ENCODE data around the gene THEMIS.
"Not testable (repeated sequence)": the region's sequence is repeated elsewhere in the genome, so short reads cannot be mapped to it uniquely, and the experiment has no call there.

Gene THEMIS

DNA sequence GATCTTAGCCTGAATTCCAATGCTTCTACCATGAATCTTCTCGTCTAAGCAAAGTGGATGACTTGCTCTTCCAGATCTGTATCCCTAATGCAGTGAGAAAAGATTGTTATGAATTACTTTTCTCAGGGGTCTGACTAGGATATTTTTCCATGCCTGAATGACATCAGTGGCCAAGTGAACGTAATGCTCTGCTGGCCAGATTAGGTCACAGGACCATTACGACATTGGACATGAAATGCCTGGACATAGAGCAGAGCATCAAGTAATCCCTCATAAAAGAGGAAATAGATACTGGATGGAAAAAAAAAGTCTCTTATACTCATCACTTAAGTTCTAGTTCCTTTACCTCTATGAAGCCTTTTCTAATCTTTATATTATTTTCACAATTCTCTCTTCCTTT is 12.1 kb upstream of the THEMIS start:
- DNase-seq: no peak

DNA sequence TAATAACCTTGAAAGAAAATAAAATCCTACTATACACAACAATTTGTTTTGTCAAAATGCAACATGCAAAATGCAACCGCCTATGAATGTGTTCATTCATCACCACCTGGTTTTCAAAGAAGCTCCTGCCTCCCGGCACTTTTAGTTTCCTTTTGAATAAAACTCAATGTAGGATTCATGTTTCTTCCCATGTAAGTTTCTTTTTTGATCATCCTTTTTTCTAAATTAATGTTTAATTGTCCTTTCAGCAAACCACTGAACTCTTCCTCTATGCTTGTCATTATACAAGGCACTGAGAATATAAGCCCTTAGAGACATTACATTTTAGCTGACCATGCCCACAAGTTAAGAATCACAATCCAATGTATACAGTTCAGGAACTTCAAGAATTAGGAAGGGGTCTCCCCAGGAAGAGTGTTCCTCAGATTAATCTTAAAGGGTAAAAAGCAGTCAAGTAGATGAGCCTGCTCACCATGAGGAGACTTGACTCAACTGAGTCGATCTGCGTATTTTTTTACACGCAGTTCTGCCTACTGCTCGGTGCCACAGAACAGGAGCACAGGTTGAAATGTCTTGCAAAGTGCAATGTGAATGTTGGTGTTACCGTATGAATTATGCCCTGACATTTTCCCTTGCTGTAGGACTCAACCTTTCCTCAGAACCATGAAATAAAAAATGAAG is 7.2 kb upstream of the THEMIS start:
- no peak for DNase-seq

DNA sequence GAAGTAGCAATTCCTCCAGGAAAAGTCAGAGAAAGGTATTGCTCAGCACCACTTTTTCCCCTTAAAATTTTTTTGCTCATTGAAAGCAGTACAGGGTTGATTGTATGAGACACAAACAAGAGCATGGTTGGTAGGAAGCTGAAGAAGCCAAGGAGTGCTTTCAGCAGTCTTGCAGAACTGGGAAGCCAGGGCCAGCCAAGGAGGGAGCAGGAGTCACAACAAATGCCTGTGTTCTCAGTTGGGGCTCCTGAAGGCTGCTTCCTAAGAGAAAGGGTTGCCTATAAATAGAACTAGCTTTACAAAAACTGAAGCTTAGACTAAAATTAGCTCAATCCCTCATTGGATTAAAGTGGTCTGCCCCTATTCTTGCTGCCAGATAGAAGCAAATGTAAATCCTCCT is 3.3 kb upstream of the THEMIS start:
- DNase-seq: no peak

DNA sequence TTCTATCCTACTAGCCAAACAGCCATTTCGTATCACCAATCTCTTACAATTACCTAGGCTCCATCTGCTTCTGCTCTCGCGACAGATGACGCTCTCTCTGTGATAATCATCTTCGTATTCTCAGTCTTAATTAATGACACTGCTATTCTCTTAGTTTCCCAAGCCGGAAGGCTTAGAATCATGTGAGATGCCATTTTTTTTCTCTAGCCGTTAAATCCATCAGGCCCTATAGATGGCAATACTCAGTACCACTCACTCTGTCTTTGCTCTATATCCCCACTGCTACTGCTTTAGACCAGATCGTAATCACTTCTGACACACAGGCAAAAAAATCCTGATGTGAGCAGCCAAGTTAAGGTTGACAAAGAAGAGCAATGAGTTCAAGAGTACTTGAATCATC is 2.1 kb upstream of the THEMIS start:
- peak; percentile 72 for DNase-seq

DNA sequence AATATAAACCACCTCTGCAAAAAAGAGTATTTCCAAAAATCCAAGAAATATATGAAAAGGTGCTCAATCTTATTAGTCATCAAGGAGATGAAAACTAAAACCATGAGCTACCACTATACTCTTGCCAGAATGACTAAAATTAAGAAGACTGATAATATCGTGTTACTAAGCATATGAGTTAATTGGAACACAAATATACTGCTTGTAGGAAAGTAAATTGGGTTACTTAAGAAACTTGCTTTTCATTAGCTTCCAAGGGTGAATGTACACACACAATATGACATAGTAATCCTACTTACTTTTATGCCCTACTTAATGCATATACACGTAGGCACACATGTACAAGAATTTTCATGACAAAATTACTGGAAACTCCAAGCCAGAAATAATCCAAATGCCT is 3.4 kb downstream of the THEMIS start:
- DNase-seq: no peak

DNA sequence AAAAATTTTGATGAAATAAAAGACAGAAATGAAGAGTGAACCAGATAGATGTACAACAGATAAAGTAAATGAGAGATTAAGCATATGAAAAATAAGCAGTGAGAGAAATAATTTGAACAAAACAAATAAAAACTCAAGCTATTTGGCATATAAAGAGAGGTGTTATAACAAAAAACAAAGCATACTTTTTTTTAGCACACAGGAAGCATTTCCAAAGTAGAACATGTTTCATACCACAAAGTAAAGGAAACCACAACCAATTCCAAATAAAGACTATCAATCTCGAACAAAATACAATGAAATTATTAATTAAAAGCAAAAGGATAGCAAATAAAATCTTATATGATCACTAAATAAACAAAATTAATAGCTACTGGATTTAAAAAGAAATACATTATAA is 6.8 kb downstream of the THEMIS start:
- no peak for DNase-seq

DNA sequence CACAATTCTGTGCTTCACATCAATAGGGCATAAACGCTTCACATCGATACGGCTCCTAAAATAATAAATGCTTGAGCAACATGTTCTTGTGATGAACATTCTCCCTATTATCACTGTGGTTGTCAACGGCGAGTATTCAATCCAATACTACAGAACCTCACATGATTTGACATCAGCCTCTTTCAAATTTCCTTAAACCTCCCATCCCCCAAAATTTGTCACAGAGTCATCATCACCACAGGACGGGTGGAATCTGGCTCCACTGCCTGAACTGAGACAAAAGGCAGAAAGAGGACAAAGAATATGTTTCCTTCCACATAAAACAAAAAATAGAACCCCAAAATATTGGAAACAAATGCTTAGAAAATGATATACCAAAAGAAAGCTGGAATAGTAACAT is 7.3 kb downstream of the THEMIS start:
- DNase-seq: no peak

DNA sequence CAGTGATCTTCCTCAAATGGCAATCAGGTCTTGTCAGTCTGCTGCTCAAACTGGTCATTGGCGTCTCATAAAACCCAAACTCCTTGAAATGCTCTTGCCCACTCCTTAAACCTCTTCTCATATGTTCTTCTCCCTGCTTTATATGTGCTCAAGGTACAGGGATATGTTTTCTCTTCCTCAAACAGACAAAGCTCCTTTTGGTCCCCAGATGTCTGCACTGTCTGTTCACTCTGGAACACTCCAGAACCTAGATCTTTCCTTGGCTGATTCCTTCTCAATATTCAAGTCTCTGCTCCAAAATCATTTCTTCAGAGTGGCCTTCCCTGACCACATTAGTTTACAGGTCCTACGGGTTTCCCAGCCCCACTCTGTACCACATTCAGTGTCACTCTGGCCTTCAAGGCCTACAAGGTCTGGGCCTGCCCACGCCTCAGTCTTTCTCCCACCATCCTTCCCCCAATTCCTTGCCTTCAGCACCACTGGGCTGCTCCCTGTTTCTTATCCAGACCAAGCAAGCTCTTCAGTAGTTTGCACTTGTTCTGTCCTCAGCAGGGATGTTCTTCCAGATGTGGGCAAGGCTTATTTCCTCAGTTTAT is 9.0 kb downstream of the THEMIS start:
- DNase-seq: no peak

DNA sequence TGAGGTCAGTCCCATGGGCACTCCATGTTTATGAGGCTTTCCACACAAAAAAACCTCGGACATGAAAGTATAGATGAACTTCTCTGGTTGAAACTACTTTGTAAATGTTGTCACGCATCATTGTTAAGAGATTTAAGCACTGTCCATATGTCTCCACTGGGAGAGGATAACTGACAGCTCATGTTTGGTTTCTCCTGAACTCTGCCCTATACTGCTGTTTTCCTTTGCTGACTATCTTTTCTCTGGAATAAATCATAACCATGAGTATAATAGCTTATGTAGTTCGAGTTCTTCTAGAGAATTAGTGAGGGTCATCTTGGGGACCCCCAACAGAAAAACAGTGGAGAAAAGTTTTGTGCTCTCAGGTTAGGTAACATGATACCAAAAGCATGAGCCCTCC is 14.3 kb downstream of the THEMIS start:
- DNase-seq: no peak

DNA sequence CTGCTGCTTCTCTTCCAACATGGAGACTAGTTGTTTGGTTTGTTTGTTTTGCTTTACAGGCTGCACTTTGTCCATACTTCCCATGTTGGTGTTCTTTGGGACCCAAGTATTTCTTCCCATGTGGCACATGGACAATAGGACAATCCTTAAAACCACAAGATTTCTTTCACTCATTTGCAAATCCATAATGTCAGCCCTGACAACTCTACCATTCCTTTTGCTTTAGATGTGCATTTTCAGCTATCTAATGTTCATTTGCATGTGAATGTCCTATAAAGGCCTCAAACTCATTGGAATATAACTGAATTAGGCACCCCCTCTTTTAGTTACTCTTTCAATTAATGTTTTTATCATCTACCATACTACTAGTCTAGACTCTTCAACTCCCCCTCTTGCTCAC is 16.7 kb downstream of the THEMIS start:
- no peak for DNase-seq

DNA sequence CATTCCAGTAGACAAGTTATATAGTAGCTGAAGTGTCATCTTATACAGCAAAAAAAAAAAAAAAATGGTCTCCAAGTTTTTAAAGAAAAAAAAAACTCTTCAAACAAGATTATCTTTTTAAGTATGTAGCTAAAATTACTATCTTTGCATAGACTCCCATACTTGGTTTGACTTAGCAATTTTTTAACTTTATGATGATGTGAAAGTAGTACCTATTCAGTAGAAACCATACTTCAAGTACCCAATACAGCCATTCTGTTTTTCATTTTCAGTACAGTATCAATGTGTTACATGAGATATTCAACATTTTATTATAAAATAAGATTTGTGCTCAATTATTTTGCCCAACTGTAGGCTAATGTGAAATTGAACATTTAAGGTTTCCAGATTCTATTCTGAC is 18.9 kb downstream of the THEMIS start:
- DNase-seq: not testable (repeated sequence)

DNA sequence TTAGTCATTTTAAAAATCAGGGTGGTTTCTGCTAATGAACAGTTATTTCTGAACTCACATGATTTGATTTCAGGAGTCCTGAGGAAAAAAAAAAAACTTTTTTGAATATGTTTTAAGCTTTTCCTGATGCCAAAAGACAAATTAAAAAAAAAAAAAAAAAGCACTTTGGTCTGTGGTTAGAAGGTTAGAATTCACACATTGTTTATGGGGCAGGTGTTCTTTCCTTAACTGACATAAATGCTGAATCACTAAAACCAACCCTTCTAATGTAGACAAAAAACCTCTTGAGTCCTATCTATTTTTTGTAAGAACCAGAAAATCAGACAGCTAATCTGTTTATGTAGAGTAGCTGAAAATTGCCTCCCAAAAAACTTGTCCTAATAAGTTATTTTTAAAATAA is 20.4 kb downstream of the THEMIS start:
- DNase-seq: no peak

DNA sequence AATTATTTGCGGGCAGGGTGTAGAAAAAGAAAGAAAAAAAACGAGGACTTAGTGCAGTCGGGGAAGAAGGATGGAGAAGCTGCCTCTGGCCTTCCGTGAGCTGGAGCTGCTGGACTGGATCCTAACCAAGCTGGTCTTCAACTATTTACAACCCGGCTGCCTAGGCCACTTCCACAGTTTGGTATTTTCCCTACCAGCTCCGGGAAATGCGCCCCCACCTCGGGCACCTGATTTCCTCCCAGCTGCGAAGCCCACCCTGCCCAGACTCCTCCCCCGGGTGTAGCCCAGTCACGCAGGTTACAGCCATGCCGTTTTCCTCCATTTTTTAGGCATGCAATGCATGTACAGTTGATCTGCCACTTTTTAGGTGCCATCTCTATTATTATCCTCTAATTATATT is 21.2 kb downstream of the THEMIS start:
- no peak for DNase-seq

DNA sequence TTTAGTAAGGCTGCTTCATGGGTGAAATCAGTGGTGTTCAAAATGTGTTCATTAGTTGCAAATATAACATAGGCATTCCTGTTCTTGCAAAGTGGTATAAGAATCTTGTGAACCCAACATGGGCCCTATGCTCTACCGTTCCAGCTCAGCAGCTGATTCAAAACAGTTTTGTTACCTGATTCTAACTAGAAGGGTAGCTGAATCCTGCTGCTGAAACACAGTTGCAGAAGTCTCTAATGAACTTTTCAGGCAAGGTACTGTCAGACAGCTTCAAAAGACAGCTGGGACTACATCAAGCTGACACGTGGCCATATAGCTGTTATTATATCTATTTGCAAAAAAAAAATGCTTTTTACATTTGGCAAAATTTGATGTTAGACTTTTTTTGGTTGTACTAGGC is 22.7 kb downstream of the THEMIS start:
- DNase-seq: no peak

DNA sequence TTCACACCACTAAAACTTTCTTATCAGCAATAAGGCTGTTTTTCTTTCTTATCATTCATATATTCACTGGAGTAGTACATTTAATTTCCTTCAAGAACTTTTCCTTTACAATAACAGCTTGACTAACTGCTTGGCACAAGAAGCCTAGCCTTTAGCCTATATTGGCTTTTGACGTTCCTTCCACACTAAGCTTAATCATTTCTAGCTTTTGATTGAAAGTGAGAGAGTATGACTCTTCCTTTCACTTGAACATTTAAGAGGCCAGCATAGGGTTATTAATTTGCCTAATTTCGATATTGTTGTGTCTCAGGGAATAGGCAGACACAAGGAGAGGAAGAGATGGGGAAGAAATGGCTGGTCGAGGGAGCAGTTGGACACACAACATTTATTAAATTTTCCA is 23.6 kb downstream of the THEMIS start:
- DNase-seq: no peak

DNA sequence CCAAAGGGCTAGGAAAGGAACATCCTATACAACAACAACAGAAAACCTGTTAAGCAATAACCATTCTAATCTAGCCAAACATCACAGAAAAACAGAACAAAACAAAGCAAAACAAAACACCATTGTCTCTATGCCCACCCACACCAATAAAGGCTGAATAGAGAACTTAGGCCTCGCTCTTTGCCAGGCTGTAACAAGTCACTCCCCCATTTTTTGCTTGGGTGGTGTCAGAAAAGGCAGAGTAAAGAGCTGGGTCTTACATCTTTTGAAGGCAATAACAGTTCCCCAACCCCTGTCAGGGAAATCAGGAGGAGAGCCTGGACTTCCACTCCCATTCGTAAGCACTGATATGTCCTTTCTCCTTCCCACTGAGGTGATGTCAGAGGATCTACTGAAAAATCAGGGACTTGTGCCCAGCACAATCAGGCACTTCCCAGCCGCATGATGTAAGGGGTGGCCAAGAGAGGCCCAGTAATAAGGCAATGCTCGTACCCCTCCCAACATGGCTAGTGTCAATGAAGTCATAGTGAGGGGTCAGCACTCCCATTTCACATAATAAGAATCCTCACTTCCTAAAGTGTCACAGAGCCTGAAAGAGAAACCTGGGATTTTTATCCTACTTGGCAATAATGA is 31.0 kb downstream of the THEMIS start:
- DNase-seq: no peak

DNA sequence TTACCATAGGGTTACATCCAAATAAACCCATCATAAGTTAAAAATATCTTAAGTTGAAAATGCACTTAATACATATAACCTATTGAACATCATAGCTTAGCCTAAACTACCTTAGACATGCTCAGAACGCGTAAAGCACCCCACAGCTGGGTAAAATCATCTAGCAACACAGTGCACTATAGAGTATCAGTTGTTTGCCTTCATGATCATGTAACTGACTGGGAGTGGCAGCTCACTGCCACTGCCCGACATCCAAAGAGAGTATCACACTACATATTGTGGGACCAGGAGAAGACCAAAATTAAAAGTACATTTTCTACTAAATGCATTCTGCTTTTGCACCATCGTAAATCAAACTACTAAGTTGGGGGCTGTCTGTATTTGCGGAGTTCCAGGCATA is 31.7 kb downstream of the THEMIS start:
- no peak for DNase-seq

DNA sequence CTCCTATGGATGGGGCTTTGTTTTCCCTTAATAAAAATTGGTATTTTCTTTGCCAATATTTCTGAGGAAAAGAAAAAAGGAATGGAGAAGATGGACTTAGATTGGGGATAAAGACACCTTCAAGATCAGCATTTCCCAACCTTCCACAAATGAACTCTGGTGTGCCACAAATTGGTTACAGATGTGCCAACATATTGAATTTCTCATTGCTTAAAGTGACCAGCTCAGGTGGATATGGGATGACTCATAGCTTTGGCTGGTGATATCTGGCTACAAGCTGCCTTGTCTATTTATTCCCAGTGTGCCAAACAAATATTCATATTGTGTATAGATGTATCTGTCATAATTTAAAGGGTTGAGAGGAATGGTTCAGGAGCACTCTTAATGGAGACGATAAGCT is 32.5 kb downstream of the THEMIS start:
- no peak for DNase-seq

DNA sequence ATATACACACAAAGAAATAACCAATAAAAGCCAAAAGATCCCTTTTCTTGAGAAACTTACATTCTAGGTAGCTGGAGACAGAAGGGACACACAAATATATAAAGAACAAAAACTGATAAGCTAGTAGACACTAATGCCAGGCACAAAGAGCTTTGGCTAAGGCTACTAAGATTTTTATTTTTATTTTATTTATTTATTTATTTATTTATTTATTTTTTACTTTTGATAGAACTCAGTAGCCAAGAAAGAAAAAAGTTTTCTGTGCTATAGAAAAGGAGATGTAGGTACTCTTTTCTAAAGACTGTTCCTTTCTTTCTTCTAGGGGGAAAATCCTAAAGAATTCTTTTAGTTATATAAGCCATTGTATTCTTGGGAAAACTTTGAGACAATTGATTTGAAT is 34.1 kb downstream of the THEMIS start:
- no peak for DNase-seq

DNA sequence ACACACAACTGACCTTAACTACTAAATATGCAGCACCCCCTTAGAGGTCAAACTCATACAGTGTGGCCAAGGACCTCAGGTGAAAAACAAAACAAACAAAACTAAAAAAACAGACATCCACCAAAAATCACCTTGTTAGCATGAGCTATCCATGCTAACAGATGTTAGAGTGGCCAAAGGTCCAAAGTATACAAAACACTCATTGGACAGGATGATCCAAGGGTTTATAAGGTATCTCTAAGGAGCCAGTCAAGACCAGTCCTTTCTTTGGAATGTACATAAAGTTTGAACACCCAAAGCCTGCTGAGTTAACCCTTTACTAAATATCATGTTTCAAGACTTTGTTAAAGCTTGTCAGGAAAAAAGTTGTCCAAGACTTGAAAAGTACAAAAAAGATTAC is 35.8 kb downstream of the THEMIS start:
- no peak for DNase-seq

DNA sequence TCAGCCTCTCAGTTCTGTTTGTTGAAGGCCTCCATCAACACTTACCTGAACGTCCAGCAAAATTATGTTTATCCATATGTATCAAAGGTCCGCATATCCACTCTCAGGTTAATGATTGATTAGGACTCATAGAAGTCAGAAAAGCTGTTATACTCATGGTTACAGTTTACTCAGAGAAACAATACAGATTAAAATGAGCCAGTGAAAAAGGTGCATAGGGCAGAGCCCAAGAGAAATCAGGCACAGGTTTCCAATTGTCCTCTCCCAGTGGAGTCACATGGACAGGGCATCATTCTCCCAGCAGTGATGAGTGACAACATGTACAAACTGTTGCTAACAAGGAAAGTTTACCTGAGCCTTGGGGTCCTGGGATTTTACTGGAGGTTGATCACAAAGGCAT is 36.2 kb downstream of the THEMIS start:
- DNase-seq: no peak

DNA sequence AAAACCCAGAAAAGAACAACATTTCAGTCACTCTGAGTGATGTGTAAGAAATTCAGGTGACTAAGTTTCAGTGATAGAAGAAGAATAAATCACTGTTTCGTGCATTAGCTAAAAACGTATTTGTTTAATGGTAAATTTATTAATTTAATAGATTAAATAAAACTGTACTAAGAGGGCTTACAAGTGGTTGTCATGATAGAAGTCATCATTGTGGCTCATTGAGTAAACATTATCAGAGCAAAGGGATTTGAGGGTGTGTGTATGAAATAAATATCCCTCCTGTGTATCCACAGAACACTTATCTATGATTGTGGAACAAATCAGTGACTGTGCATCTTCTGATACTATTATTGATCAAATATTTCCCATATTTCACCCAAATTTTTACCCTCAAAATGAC is 40.1 kb downstream of the THEMIS start:
- DNase-seq: no peak

DNA sequence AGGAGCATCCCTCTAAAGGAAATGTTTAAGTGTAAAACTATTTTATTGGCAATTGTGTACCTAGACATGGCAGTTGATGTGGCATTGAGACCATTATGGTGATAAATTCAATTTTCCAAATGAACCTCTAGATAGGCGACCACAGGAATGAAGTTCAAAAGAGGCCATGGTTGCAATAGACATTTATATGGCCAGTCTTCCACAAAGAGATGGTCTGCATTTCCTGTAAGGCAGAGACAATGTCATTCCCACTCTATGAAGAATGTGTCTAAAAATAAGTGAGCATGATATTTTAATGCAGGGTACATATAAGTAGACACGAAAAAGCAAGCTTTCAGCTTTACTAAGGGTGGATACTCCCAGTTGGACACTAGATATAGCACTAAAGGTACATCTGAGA is 40.9 kb downstream of the THEMIS start:
- DNase-seq: no peak

DNA sequence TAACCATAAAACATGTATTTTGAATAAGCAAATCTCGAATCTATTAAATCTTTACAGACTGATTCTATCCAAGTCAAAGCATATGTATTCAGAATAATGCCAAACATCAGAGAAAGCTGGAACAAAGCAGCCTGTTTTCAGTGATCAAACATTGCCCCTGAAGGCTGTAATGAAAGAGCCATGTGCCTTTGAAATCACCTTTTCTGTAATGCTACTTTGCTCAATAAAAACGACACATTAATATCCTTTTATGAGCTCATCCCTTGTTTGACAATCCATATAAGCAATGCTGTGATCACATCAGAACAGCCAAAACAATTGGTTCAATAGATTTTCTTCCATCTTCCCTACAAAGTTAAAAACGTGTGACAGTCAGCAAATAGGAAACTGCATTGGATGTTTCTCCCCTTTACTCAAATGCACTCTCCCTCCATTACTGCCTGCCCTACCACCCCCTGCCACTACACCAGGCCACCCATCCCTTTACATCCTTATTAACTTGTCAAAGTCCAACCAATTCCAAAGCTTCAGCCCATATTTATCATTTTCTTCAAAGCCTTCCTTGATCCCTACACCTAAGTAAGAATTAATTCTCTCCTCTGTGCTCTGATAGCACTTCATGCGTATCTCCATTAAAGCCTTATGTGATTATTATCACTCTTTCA is 42.0 kb downstream of the THEMIS start:
- no peak for DNase-seq
